Ascending aorta (tissue), 2 donors: ENCODE results near the gene PLG. TPM values are rescaled to one million over a fixed set of nuclear protein-coding genes. Genes with fewer than 3 reads are reported as not detected.
"Not testable (repeated sequence)": the region's sequence is repeated elsewhere in the genome, so short reads cannot be mapped to it uniquely, and the experiment has no call there.

ENCODE experiments used
- DNase-seq, 2 donors: peaks; one replicate each; pipeline ENCODE4 v3.0.0-alpha.2; 2019; ENCODE audit warnings: low spot score in 2 of 2
- H3K27ac ChIP-seq, 2 donors: fragments of 200-600 bp; sonication (generic); one replicate each; pipeline ENCODE4 v1.5.1; 2016 to 2017; ENCODE audit warnings: mild to moderate bottlenecking in 1 of 2
- H3K27me3 ChIP-seq: fragments of 200-600 bp; sonication (generic); one replicate; pipeline ENCODE4 v1.5.1; 2017
- H3K36me3 ChIP-seq, 2 donors: fragments of 200-600 bp; sonication (generic); one replicate each; pipeline ENCODE4 v1.5.1; 2016
- H3K4me1 ChIP-seq, 2 donors: fragments of 200-600 bp; sonication (generic); one replicate each; pipeline ENCODE4 v1.5.1; 2016 to 2017; ENCODE audit warnings: mild to moderate bottlenecking in 1 of 2
- H3K4me3 ChIP-seq, 2 donors: fragments of 200-600 bp; sonication (generic); one replicate each; pipeline ENCODE4 v1.5.1; 2016 to 2017; ENCODE audit warnings: mild to moderate bottlenecking in 1 of 2
- H3K9me3 ChIP-seq, 2 donors: fragments of 200-600 bp; sonication (generic); one replicate each; pipeline ENCODE4 v1.5.1; 2016
- CTCF ChIP-seq, 3 experiments: fragments of 200-600 bp in 2 of 3; fragments of 450-650 bp in 1 of 3; sonication (generic) in 2 of 3; IDR thresholded peaks; one replicate each; pipeline ENCODE4 v1.5.1; 2016 to 2019; ENCODE audit warnings: antibody characterized with exemption in 3 of 3, mild to moderate bottlenecking in 1 of 3, moderate library complexity in 1 of 3
- intact Hi-C: fragments of 100-400 bp; cut with DNase I; formaldehyde crosslinking; loops from one replicate; pipeline ENCODE4 v1.15.1; 2023
- total RNA-seq: library from RNA; depleted of rRNA; stranded (reverse); fragments of >200 nt; gene quantifications from one replicate; pipeline ENCODE4 v1.1.0, GENCODE V29; 2016

Gene PLG
- total RNA-seq, 1 donor from 2014 or later, result 10.7 TPM

GRCh38 chr6:160792708-160793107 is 90.7 kb downstream of the PLG start:
- Histone ChIP-seq H3K4me1 (no peaks in the 10 kb centered on the region), H3K36me3 (no peaks in the 10 kb centered on the region), H3K4me3 (no peak overlapping the region), H3K27ac (no peak overlapping the region), H3K27me3 (no peaks in the 10 kb centered on the region), H3K9me3 (no peaks in the 10 kb centered on the region)
- no peak for TF ChIP-seq CTCF (IDR thresholded peaks at IDR 0.05)
- intact Hi-C loops, result no loop called here
- DNase-seq, result no peak

- TF ChIP-seq CTCF (IDR thresholded peaks at IDR 0.05), result no peak
Observed at GRCh38 chr6:160793652-160794051, 91.6 kb downstream of the PLG start.

GRCh38 chr6:160795721-160796120 is 93.7 kb downstream of the PLG start:
- TF ChIP-seq CTCF (IDR thresholded peaks at IDR 0.05), result no peak
- H3K4me1 ChIP-seq, result no peaks in the 10 kb centered on the region
- H3K27ac ChIP-seq, result no peak overlapping the region
- no peak overlapping the region for H3K4me3 ChIP-seq
- DNase-seq, result no peak
- no peaks in the 10 kb centered on the region for H3K27me3 ChIP-seq
- no peaks in the 10 kb centered on the region for H3K9me3 ChIP-seq
- no peaks in the 10 kb centered on the region for H3K36me3 ChIP-seq
- intact Hi-C loops, result no loop called here

More at GRCh38 chr6:160793652-160794051, 91.6 kb downstream of the PLG start:
- no peak for DNase-seq
- H3K27ac ChIP-seq, result no peak overlapping the region
- H3K27me3 ChIP-seq, result no peaks in the 10 kb centered on the region
- no peaks in the 10 kb centered on the region for H3K9me3 ChIP-seq
- no peak overlapping the region for H3K4me3 ChIP-seq
- H3K36me3 ChIP-seq, result no peaks in the 10 kb centered on the region
- no peaks in the 10 kb centered on the region for H3K4me1 ChIP-seq
- intact Hi-C loops, result no loop called here

GRCh38 chr6:160798625-160799024 is 96.6 kb downstream of the PLG start:
- no peak for DNase-seq
- no peaks in the 10 kb centered on the region for H3K4me1 ChIP-seq
- no peaks in the 10 kb centered on the region for H3K36me3 ChIP-seq
- no peak overlapping the region for H3K27ac ChIP-seq
- TF ChIP-seq CTCF (IDR thresholded peaks at IDR 0.05), result no peak
- intact Hi-C loops, result no loop called here
- H3K4me3 ChIP-seq, result no peak overlapping the region
- no peaks in the 10 kb centered on the region for H3K9me3 ChIP-seq
- H3K27me3 ChIP-seq, result no peaks in the 10 kb centered on the region

GRCh38 chr6:160799801-160800506 is 97.9 kb downstream of the PLG start:
- Histone ChIP-seq H3K4me3 (no peak overlapping the region), H3K27ac (no peak overlapping the region), H3K4me1 (no peaks in the 10 kb centered on the region), H3K27me3 (no peaks in the 10 kb centered on the region), H3K36me3 (no peaks in the 10 kb centered on the region), H3K9me3 (no peaks in the 10 kb centered on the region)
- no peak for DNase-seq
- no peak for TF ChIP-seq CTCF (IDR thresholded peaks at IDR 0.05)
- intact Hi-C loops, result no loop called here

- Histone ChIP-seq H3K9me3 (no peaks in the 10 kb centered on the region), H3K27ac (no peak overlapping the region), H3K27me3 (no peaks in the 10 kb centered on the region), H3K36me3 (no peaks in the 10 kb centered on the region), H3K4me1 (no peaks in the 10 kb centered on the region), H3K4me3 (no peak overlapping the region)
- no peak for DNase-seq
- intact Hi-C loops, result no loop called here
- no peak for TF ChIP-seq CTCF (IDR thresholded peaks at IDR 0.05)
Observed at GRCh38 chr6:160801418-160801817, 99.4 kb downstream of the PLG start.

GRCh38 chr6:160802049-160802448 is 100.0 kb downstream of the PLG start:
- H3K27ac ChIP-seq, intact Hi-C loops, DNase-seq, H3K9me3 ChIP-seq, H3K4me1 ChIP-seq, H3K4me3 ChIP-seq, H3K36me3 ChIP-seq, H3K27me3 ChIP-seq: not testable (repeated sequence)
